ENCODE results near the gene COMMD1. TPM values are rescaled to one million over a fixed set of nuclear protein-coding genes. Genes with fewer than 3 reads are reported as not detected.

The COMMD1 gene
- total RNA-seq, 1 donor from 2014 or later = 36.1 TPM

- no peak for DNase-seq (ENCODE audit: low spot score in 2 of 2, unreplicated experiment in 2 of 2)
- Mint-ChIP-seq H3K36me3 (peaks cover 26% of the 10 kb centered on the region), H3K4me1 (peaks cover 9% of the 10 kb centered on the region), H3K4me3 (no peak overlapping the region), H3K9me3 (peaks cover 25% of the 10 kb centered on the region), H3K27me3 (ENCODE audit: low read depth) (no peaks in the 10 kb centered on the region), H3K27ac (no peak overlapping the region)
- no peak for TF ChIP-seq CTCF (IDR thresholded peaks at IDR 0.05; ENCODE audit: unreplicated experiment)
Observed at GRCh38 chr2:61980758-61981157, 75.3 kb downstream of the COMMD1 start.

GRCh38 chr2:61984682-61985081 is 79.2 kb downstream of the COMMD1 start:
- Mint-ChIP-seq H3K4me3 (no peak overlapping the region), H3K9me3 (peaks cover 30% of the 10 kb centered on the region), H3K27ac (no peak overlapping the region), H3K27me3 (ENCODE audit: low read depth) (no peaks in the 10 kb centered on the region), H3K4me1 (no peaks in the 10 kb centered on the region), H3K36me3 (peaks cover 31% of the 10 kb centered on the region)
- no peak for DNase-seq (ENCODE audit: low spot score in 2 of 2, unreplicated experiment in 2 of 2)
- TF ChIP-seq CTCF (IDR thresholded peaks at IDR 0.05; ENCODE audit: unreplicated experiment) = no peak

- Mint-ChIP-seq H3K27ac (no peak overlapping the region), H3K4me1 (peaks cover 4% of the 10 kb centered on the region), H3K4me3 (no peak overlapping the region), H3K36me3 (peaks cover 8% of the 10 kb centered on the region), H3K27me3 (ENCODE audit: low read depth) (no peaks in the 10 kb centered on the region), H3K9me3 (peaks cover 8% of the 10 kb centered on the region)
- no peak for DNase-seq (ENCODE audit: low spot score in 2 of 2, unreplicated experiment in 2 of 2)
- no peak for TF ChIP-seq CTCF (IDR thresholded peaks at IDR 0.05; ENCODE audit: unreplicated experiment)
Observed at GRCh38 chr2:61988462-61989366, 83.2 kb downstream of the COMMD1 start.

- no peaks in the 10 kb centered on the region for H3K27me3 Mint-ChIP-seq (ENCODE audit: low read depth)
- TF ChIP-seq CTCF (IDR thresholded peaks at IDR 0.05; ENCODE audit: unreplicated experiment) = no peak
- H3K4me1 Mint-ChIP-seq = peaks cover 6% of the 10 kb centered on the region
- no peak for DNase-seq (ENCODE audit: low spot score in 2 of 2, unreplicated experiment in 2 of 2)
- H3K36me3 Mint-ChIP-seq = peaks cover under 1% of the 10 kb centered on the region
- no peak overlapping the region for H3K27ac Mint-ChIP-seq
- H3K4me3 Mint-ChIP-seq = no peak overlapping the region
- peaks cover under 1% of the 10 kb centered on the region for H3K9me3 Mint-ChIP-seq
Observed at GRCh38 chr2:61993422-61994024, 88.0 kb downstream of the COMMD1 start.

- Mint-ChIP-seq H3K4me1 (peaks cover 8% of the 10 kb centered on the region), H3K36me3 (no peaks in the 10 kb centered on the region), H3K9me3 (no peaks in the 10 kb centered on the region), H3K27ac (no peak overlapping the region), H3K27me3 (ENCODE audit: low read depth) (no peaks in the 10 kb centered on the region), H3K4me3 (no peak overlapping the region)
- DNase-seq (ENCODE audit: low spot score in 2 of 2, unreplicated experiment in 2 of 2) = no peak
- TF ChIP-seq CTCF (IDR thresholded peaks at IDR 0.05; ENCODE audit: unreplicated experiment) = no peak
Observed at GRCh38 chr2:61994531-61994930, 89.1 kb downstream of the COMMD1 start.
